Ectodermal cell (in vitro differentiated cells): ENCODE data around the gene LRP1B.

Experiments
- H3K27ac ChIP-seq: 2 replicates; pipeline ENCODE4 v1.7.0; 2013; ENCODE audit warnings: mild to moderate bottlenecking, low read depth, low read length; ENCODE audit not compliant: insufficient read depth, poor library complexity, severe bottlenecking
- H3K27me3 ChIP-seq: 2 replicates; pipeline ENCODE4 v1.7.0; 2013; ENCODE audit warnings: mild to moderate bottlenecking, low read length; ENCODE audit not compliant: insufficient read depth, control insufficient read depth, poor library complexity, severe bottlenecking
- H3K36me3 ChIP-seq: one replicate; pipeline ENCODE4 v1.7.0; 2013; ENCODE audit warnings: low read length; ENCODE audit not compliant: control insufficient read depth, insufficient read depth
- H3K4me1 ChIP-seq: one replicate; pipeline ENCODE4 v1.7.0; 2013; ENCODE audit warnings: low read length; ENCODE audit not compliant: control insufficient read depth, insufficient read depth
- H3K4me3 ChIP-seq: 2 replicates; pipeline ENCODE4 v1.7.0; 2013; ENCODE audit warnings: low read depth, low read length, control low read depth; ENCODE audit not compliant: insufficient read depth
- H3K9me3 ChIP-seq: 2 replicates; pipeline ENCODE4 v1.7.0; 2013; ENCODE audit warnings: mild to moderate bottlenecking, low read length, moderate library complexity; ENCODE audit not compliant: control insufficient read depth
- whole genome bisulfite sequencing, 2 experiments: methylation state at CpG; one replicate each; pipeline ENCODE4 v1.1.7; 2013; ENCODE audit warnings: missing lambda C conversion rate in 2 of 2; 5-methylcytosine and 5-hydroxymethylcytosine counted together

Gene LRP1B

GRCh38 chr2:140269000-140269399 lies 1861.8 kb downstream of the LRP1B start:
- H3K4me1 ChIP-seq: no peaks in the 10 kb centered on the region
- H3K27me3 ChIP-seq: no peaks in the 10 kb centered on the region
- no peak overlapping the region for H3K27ac ChIP-seq
- 91 to 94% methylated on average over 7 of the region's 7 CpGs for WGBS, 2 experiments
- no peaks in the 10 kb centered on the region for H3K9me3 ChIP-seq
- no peak overlapping the region for H3K4me3 ChIP-seq
- no peaks in the 10 kb centered on the region for H3K36me3 ChIP-seq

GRCh38 chr2:140262908-140263307 lies 1867.9 kb downstream of the LRP1B start:
- 89 to 95% methylated on average over 6 of the region's 6 CpGs for WGBS, 2 experiments
- Histone ChIP-seq H3K36me3 (no peaks in the 10 kb centered on the region), H3K4me1 (no peaks in the 10 kb centered on the region), H3K27me3 (no peaks in the 10 kb centered on the region), H3K27ac (no peak overlapping the region), H3K4me3 (no peak overlapping the region), H3K9me3 (no peaks in the 10 kb centered on the region)

- Histone ChIP-seq H3K27ac (no peak overlapping the region), H3K4me1 (no peaks in the 10 kb centered on the region), H3K27me3 (no peaks in the 10 kb centered on the region), H3K36me3 (no peaks in the 10 kb centered on the region), H3K9me3 (no peaks in the 10 kb centered on the region), H3K4me3 (no peak overlapping the region)
- 78 to 84% methylated on average over 2 of the region's 2 CpGs for WGBS, 2 experiments
Observed at GRCh38 chr2:140257692-140258300, 1873.0 kb downstream of the LRP1B start.

- H3K27ac ChIP-seq: no peak overlapping the region
- 85 to 98% methylated on average over 2 of the region's 3 CpGs for whole genome bisulfite sequencing, 2 experiments
- H3K27me3 ChIP-seq: no peaks in the 10 kb centered on the region
- H3K4me1 ChIP-seq: no peaks in the 10 kb centered on the region
- H3K36me3 ChIP-seq: no peaks in the 10 kb centered on the region
- no peaks in the 10 kb centered on the region for H3K9me3 ChIP-seq
- H3K4me3 ChIP-seq: no peak overlapping the region
Observed at GRCh38 chr2:140256080-140256479, 1874.7 kb downstream of the LRP1B start.

- H3K27me3 ChIP-seq: no peaks in the 10 kb centered on the region
- no peak overlapping the region for H3K4me3 ChIP-seq
- H3K36me3 ChIP-seq: no peaks in the 10 kb centered on the region
Observed at GRCh38 chr2:140249821-140250220, 1881.0 kb downstream of the LRP1B start.

GRCh38 chr2:140248623-140249022 lies 1882.2 kb downstream of the LRP1B start:
- WGBS, 2 experiments: 78% methylated on average over 1 of the region's 2 CpGs; no CpG with 5 or more reads in 1 of the 2 experiments
- Histone ChIP-seq H3K4me1 (no peaks in the 10 kb centered on the region), H3K4me3 (no peak overlapping the region), H3K27ac (no peak overlapping the region), H3K9me3 (no peaks in the 10 kb centered on the region), H3K36me3 (no peaks in the 10 kb centered on the region), H3K27me3 (no peaks in the 10 kb centered on the region)

More at GRCh38 chr2:140249821-140250220, 1881.0 kb downstream of the LRP1B start:
- 80 to 97% methylated on average over 4 of the region's 4 CpGs for WGBS, 2 experiments
- Histone ChIP-seq H3K4me1 (no peaks in the 10 kb centered on the region), H3K27ac (no peak overlapping the region), H3K9me3 (no peaks in the 10 kb centered on the region)

GRCh38 chr2:140247451-140248195 lies 1883.2 kb downstream of the LRP1B start:
- Histone ChIP-seq H3K27me3 (no peaks in the 10 kb centered on the region), H3K4me3 (no peak overlapping the region), H3K4me1 (no peaks in the 10 kb centered on the region), H3K9me3 (no peaks in the 10 kb centered on the region), H3K27ac (no peak overlapping the region), H3K36me3 (no peaks in the 10 kb centered on the region)
- WGBS, 2 experiments: 93 to 97% methylated on average over 4 of the region's 4 CpGs

GRCh38 chr2:140246957-140247356 lies 1883.9 kb downstream of the LRP1B start:
- Histone ChIP-seq H3K27ac (no peak overlapping the region), H3K36me3 (no peaks in the 10 kb centered on the region), H3K9me3 (no peaks in the 10 kb centered on the region), H3K4me3 (no peak overlapping the region), H3K4me1 (no peaks in the 10 kb centered on the region), H3K27me3 (no peaks in the 10 kb centered on the region)
- 80 to 83% methylated on average over 1 of the region's 1 CpG for WGBS, 2 experiments

GRCh38 chr2:140246058-140246457 lies 1884.8 kb downstream of the LRP1B start:
- no peaks in the 10 kb centered on the region for H3K27me3 ChIP-seq
- no peaks in the 10 kb centered on the region for H3K4me1 ChIP-seq
- H3K9me3 ChIP-seq: no peaks in the 10 kb centered on the region
- H3K27ac ChIP-seq: no peak overlapping the region
- 100% methylated on average over 1 of the region's 1 CpG; no CpG with 5 or more reads in 1 of the 2 experiments for WGBS, 2 experiments
- H3K4me3 ChIP-seq: no peak overlapping the region
- H3K36me3 ChIP-seq: no peaks in the 10 kb centered on the region

- Histone ChIP-seq H3K4me1 (no peaks in the 10 kb centered on the region), H3K27ac (no peak overlapping the region), H3K36me3 (no peaks in the 10 kb centered on the region), H3K9me3 (no peaks in the 10 kb centered on the region), H3K4me3 (no peak overlapping the region), H3K27me3 (no peaks in the 10 kb centered on the region)
- 93 to 100% methylated on average over 1 of the region's 1 CpG for WGBS, 2 experiments
Observed at GRCh38 chr2:140242889-140243288, 1887.9 kb downstream of the LRP1B start.
